ENCODE results near the gene SEC14L1.
"Not testable (repeated sequence)": the region's sequence is repeated elsewhere in the genome, so short reads cannot be mapped to it uniquely, and the experiment has no call there.

Gene SEC14L1

DNA sequence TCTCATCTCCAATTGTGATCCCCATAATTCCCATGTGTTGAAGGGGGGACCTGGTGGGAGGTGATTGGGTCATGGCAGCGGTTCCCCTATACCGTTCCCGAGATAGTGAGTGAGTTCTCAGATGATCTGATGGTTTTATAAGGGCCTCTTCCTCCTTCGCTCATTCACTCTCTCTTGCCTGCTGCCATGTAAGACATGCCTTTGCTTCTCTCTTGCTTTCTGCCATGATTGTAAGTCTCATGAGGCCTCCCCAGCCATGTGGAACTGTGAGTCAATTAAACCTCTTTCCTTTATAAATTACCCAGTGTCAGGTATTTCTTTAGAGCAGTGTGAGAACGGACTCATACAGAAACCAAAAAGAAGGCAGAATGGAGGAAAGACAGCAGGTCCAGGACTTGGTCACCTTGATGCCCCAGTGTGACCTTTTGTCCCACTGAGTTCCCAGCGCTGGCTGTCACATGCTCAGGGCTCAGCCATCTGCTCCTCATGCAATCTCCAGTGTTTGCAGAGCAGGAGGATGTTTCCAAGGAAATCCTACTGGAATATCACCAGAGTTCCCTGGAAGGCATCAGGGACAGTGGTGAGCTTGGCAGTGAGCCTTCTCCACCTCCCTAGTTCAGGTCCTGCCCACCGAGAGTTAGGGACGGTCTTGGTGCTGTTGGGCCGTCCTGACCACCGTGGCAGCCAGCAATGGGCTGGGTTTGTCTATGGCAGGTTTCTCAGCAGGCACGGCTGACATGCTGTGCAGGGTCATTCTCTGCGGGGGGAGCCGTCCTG is 96.7 kb downstream of the SEC14L1 start:
- DNase-seq (ENCODE audit: low read depth in 2 of 2), result no peak

- no peak for DNase-seq (ENCODE audit: low read depth in 2 of 2)
Observed at GRCh38 chr17:77240976-77241375, 100.2 kb downstream of the SEC14L1 start.

DNA sequence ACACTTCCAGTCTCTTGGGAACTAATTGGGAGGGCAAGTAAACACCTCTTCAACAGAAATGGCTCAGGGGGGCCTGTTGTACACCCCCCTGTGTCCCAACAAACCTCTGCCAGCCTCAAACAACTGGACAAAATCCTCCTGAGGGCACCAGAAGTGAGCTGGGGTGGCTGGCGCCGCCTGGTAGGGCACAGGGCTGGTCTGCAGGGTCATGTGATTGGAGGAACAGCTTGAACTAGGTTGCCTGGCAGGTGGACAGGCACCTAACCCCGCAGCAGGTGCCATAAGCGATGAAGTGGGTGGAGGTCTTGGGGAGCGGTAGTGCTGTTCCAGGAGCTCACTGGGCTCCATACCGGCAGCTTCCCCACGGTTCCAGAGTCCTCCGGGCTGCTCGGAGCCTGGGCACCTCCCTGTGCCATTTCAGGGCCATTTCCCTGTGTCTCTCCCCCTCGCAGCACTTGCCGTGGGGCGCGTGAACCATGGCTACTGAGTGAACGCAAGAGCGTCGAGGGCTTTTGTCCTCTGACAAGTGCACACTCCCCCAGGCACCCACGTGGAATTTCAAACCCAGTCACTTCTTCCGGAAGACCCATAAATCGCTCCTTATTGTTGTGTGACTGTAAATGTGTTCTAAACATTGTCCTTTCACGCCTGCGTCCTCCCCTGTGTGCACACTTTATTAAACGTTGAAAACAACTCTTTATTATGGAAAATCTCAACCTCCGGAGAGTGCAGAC is 101.5 kb downstream of the SEC14L1 start:
- no peak for DNase-seq (ENCODE audit: low read depth in 2 of 2)

DNA sequence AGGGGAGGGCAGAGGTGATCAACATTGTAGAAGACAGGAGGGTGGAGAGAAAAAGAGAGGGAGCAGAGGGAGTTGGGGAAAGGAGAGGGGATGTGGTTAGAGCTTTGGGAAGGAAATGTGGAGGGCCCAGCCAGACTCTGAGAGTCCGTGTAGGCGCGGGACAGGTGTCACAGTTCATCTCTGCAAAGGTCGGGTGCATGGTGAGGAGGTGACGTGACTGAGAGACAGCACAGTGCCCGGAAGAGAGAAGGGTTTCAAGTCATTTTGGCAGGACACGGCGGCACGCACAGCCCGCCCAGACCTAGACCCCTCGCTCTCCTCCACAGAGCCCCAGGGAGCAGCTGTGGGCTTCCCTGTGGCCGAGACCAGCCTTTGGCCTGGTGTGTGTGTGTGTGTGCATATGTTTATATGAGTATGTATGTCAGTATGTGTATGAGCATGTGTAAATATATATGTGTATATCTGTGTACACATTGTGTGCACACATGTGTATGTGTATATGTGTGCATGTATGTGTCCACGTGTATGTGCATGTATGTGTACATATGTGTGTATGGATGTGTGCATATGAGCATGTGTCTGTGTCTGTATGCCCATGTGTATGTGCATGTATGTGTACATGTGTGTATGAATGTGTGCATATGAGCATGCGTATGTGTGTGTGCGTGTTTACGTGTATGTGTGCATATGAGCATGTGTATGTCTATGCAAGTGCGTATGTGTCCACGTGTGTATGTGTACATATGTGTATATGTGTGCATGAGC is 104.6 kb downstream of the SEC14L1 start:
- DNase-seq (ENCODE audit: low read depth in 2 of 2), result no peak

- DNase-seq (ENCODE audit: low read depth in 2 of 2), result no peak
Observed at GRCh38 chr17:77246110-77247047, 105.6 kb downstream of the SEC14L1 start.

DNA sequence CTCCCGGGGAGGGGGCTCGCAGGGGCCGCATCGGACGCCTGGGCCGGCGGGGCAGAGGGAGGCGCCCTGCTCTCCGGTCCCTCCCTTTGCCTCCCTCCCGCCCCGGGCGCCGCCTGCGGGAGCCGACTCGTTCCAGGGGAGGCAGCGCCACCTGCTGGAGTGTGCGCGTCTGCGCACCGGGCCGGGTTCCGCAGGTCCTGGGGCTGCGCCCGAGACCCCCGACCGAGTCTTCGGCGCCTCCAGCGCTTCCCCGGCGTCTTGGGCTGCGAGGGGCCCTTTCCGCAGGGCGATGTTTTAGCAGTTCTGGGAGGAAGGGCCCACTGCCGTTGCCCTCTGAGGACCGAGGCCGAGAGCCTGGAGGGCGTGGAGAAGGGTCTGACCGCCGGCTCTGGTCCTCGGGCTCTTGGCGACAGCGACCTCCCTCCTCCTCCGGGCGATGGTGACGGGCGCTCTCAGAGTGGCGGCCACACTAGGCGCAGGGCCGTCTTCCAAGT is 106.3 kb downstream of the SEC14L1 start:
- no peak for DNase-seq (ENCODE audit: low read depth in 2 of 2)

- no peak for DNase-seq (ENCODE audit: low read depth in 2 of 2)
Observed at GRCh38 chr17:77247609-77248008, 106.8 kb downstream of the SEC14L1 start.

DNA sequence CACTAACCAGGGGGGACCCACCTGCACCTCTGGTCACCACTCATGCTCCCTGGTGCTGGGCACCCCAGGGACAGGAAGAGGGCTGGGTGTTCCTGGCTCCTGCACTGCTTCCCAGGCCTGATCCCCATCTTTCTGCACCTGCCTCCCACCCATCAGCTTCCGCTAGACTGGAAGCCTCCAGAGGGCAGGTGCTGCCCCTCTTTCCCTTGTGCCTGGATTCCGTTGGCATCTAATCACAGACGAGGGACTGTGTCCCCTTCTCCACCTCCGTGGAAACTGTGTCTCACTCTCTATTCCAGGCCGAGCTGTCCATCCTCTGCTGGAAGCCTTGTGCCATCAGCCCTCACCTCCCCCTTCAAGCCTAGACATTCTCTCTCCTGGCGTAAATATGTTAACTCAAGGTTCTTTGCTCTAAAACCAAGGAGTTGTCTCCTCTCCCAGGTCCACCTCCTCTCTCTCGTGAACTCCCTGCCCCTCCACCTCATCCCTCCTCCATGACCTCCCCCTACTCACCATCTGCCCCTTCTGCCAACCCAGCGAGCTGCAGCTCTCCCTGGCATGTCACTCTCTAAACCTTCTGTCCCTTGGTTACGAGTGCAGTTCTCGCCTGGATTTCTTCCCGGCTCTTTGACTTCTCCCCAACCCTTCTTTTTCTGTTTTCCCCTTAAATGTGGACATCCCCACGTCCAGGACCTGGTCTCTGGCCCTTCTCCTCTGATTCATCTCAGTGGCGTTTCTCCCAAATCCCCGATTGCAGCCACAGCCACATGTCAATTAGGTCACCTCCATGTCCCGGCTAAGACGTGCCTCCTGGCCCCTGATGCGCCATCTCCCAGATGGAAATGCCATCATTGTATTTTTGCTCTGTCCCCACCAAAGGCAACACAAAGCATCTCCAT is 107.7 kb downstream of the SEC14L1 start:
- no peak for DNase-seq (ENCODE audit: low read depth in 2 of 2)

GRCh38 chr17:77251622-77252183 is 110.9 kb downstream of the SEC14L1 start:
- DNase-seq (ENCODE audit: low read depth in 2 of 2), result no peak

DNA sequence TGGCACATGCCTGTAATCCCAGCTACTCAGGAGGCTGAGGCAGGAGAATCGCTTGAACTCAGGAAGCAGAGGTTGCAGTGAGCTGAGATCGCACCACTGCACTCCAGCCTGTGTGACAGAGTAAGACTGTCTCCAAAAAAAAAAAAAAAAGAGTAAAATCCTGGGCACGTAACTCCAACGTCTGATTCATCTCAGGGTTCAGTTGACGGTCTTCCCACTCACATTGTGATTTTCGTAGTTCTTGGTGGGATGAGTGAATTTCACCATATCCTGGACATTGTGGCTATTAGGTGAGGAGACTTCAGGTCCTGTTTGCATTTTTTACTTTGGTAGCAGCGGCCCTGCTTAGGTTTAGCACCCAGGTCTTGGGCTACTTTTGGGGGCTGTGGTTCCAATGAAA is 111.5 kb downstream of the SEC14L1 start:
- not testable (repeated sequence) for DNase-seq (ENCODE audit: low read depth in 2 of 2)

GRCh38 chr17:77253611-77254051 is 112.9 kb downstream of the SEC14L1 start:
- DNase-seq (ENCODE audit: low read depth in 2 of 2), result no peak

- no peak for DNase-seq (ENCODE audit: low read depth in 2 of 2)
Observed at GRCh38 chr17:77254951-77255825, 114.4 kb downstream of the SEC14L1 start.

GRCh38 chr17:77255970-77256369 is 115.2 kb downstream of the SEC14L1 start:
- not testable (repeated sequence) for DNase-seq (ENCODE audit: low read depth in 2 of 2)

- DNase-seq (ENCODE audit: low read depth in 2 of 2), result no peak
Observed at GRCh38 chr17:77256710-77257109, 115.9 kb downstream of the SEC14L1 start.

GRCh38 chr17:77257169-77257568 is 116.4 kb downstream of the SEC14L1 start:
- DNase-seq (ENCODE audit: low read depth in 2 of 2), result no peak

- no peak for DNase-seq (ENCODE audit: low read depth in 2 of 2)
Observed at GRCh38 chr17:77257596-77258458, 117.1 kb downstream of the SEC14L1 start.

DNA sequence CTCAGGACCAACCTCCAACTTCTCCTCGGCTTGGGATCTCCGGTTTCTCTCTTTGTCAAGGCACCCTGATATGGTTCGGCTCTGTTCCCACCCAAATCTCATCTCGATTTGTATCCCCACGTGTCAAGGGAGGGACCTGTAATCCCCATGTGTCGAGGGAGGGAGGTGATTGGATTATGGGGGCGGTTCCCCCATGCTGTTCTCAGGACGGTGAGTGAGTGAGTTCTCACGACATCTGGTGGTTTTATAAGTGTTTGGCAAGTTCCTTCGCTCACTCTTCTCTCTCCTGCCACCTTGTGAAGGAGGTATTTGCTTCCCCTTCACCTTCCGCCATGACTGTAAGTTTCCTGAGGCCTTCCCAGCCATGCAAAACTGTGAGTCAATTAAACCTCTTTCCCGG is 117.9 kb downstream of the SEC14L1 start:
- DNase-seq (ENCODE audit: low read depth in 2 of 2), result no peak

Data from fibroblast of skin of left biceps (primary cell).